ENCODE results near the gene NBPF3. TPM values are rescaled to one million over a fixed set of nuclear protein-coding genes. Genes with fewer than 3 reads are reported as not detected.

The NBPF3 gene
- total RNA-seq, 1 donor from 2014 or later = 3.9 TPM

- Histone ChIP-seq H3K27ac (no peak overlapping the region), H3K27me3 (no peaks in the 10 kb centered on the region), H3K36me3 (no peaks in the 10 kb centered on the region), H3K9me3 (no peaks in the 10 kb centered on the region), H3K4me3 (no peak overlapping the region), H3K4me1 (no peaks in the 10 kb centered on the region)
- no peak for DNase-seq (ENCODE audit: low spot score in 2 of 2)
- intact Hi-C loops (cut with DNase I) = no loop called here
- no peak for TF ChIP-seq CTCF (IDR thresholded peaks at IDR 0.05)
Measured at GRCh38 chr1:21526441-21526840, 86.5 kb downstream of the NBPF3 start.

- no peak for DNase-seq (ENCODE audit: low spot score in 2 of 2)
- no peak for TF ChIP-seq CTCF (IDR thresholded peaks at IDR 0.05)
- H3K36me3 ChIP-seq = no peaks in the 10 kb centered on the region
- no peaks in the 10 kb centered on the region for H3K4me1 ChIP-seq
- no peaks in the 10 kb centered on the region for H3K9me3 ChIP-seq
- H3K27ac ChIP-seq = no peak overlapping the region
- no peak overlapping the region for H3K4me3 ChIP-seq
- intact Hi-C loops (cut with DNase I) = no loop called here
- H3K27me3 ChIP-seq = no peaks in the 10 kb centered on the region
Measured at GRCh38 chr1:21530368-21531016, 90.6 kb downstream of the NBPF3 start.

GRCh38 chr1:21531241-21531640 is 91.3 kb downstream of the NBPF3 start:
- Histone ChIP-seq H3K9me3 (no peaks in the 10 kb centered on the region), H3K27me3 (no peaks in the 10 kb centered on the region), H3K27ac (no peak overlapping the region), H3K4me1 (no peaks in the 10 kb centered on the region), H3K36me3 (no peaks in the 10 kb centered on the region), H3K4me3 (no peak overlapping the region)
- no peak for DNase-seq (ENCODE audit: low spot score in 2 of 2)
- TF ChIP-seq CTCF (IDR thresholded peaks at IDR 0.05) = no peak
- intact Hi-C loops (cut with DNase I) = no loop called here

GRCh38 chr1:21532496-21532895 is 92.6 kb downstream of the NBPF3 start:
- DNase-seq (ENCODE audit: low spot score in 2 of 2) = no peak
- H3K4me3 ChIP-seq = no peak overlapping the region
- TF ChIP-seq CTCF (IDR thresholded peaks at IDR 0.05) = no peak
- H3K36me3 ChIP-seq = no peaks in the 10 kb centered on the region
- intact Hi-C loops (cut with DNase I) = no loop called here
- no peaks in the 10 kb centered on the region for H3K27me3 ChIP-seq
- H3K4me1 ChIP-seq = no peaks in the 10 kb centered on the region
- H3K9me3 ChIP-seq = no peaks in the 10 kb centered on the region
- H3K27ac ChIP-seq = no peak overlapping the region

GRCh38 chr1:21532992-21533534 is 93.1 kb downstream of the NBPF3 start:
- Histone ChIP-seq H3K27ac (no peak overlapping the region), H3K4me3 (no peak overlapping the region)
- TF ChIP-seq CTCF (IDR thresholded peaks at IDR 0.05) = no peak

More at GRCh38 chr1:21532992-21533534, 93.1 kb downstream of the NBPF3 start:
- no peaks in the 10 kb centered on the region for H3K27me3 ChIP-seq
- no peaks in the 10 kb centered on the region for H3K4me1 ChIP-seq
- H3K9me3 ChIP-seq = no peaks in the 10 kb centered on the region
- no peaks in the 10 kb centered on the region for H3K36me3 ChIP-seq
- intact Hi-C loops (cut with DNase I) = no loop called here
- DNase-seq (ENCODE audit: low spot score in 2 of 2) = no peak
